HG03432 (cell line): ENCODE data around the gene TENT5A.
"Not testable (repeated sequence)": the region's sequence is repeated elsewhere in the genome, so short reads cannot be mapped to it uniquely, and the experiment has no call there.

ENCODE experiments used
- ATAC-seq: cut with Tn5 transposase; IDR thresholded peaks from one replicate; pipeline ENCODE4 v1.9.1; 2021; ENCODE audit warnings: mild to moderate bottlenecking, moderate library complexity; ENCODE audit not compliant: unreplicated experiment

Gene TENT5A

GRCh38 chr6:81752084-81752920 lies at the start of gene TENT5A:
Gene TENT5A, minus strand, starts transcription at chr6:81752681. Its CDS starts 540 bp downstream, at chr6:81752141.
- ATAC-seq, result peak; percentile 72

- ATAC-seq, result no peak
These were observed 49.0 kb upstream of the TENT5A start for GRCh38 chr6:81801489-81801888.

GRCh38 chr6:81800666-81801065 lies 48.2 kb upstream of the TENT5A start:
- ATAC-seq, result no peak

GRCh38 chr6:81799323-81799722 lies 46.8 kb upstream of the TENT5A start:
- ATAC-seq, result no peak

GRCh38 chr6:81797591-81797990 lies 45.1 kb upstream of the TENT5A start:
- ATAC-seq, result no peak

GRCh38 chr6:81795890-81796289 lies 43.4 kb upstream of the TENT5A start:
- ATAC-seq, result no peak

- ATAC-seq, result no peak
These were observed 41.5 kb upstream of the TENT5A start for GRCh38 chr6:81793821-81794475.

GRCh38 chr6:81792826-81793225 lies 40.3 kb upstream of the TENT5A start:
- no peak for ATAC-seq

- no peak for ATAC-seq
These were observed 39.3 kb upstream of the TENT5A start for GRCh38 chr6:81791756-81792155.

- ATAC-seq, result no peak
These were observed 37.6 kb upstream of the TENT5A start for GRCh38 chr6:81790034-81790433.

- ATAC-seq, result no peak
These were observed 36.8 kb upstream of the TENT5A start for GRCh38 chr6:81789291-81789690.

GRCh38 chr6:81788748-81789147 lies 36.3 kb upstream of the TENT5A start:
- ATAC-seq, result no peak

- ATAC-seq, result peak; percentile 50
These were observed 35.0 kb upstream of the TENT5A start for GRCh38 chr6:81787313-81788068.

GRCh38 chr6:81786150-81786549 lies 33.7 kb upstream of the TENT5A start:
- no peak for ATAC-seq

- no peak for ATAC-seq
These were observed 32.9 kb upstream of the TENT5A start for GRCh38 chr6:81785377-81785776.

GRCh38 chr6:81783893-81784292 lies 31.4 kb upstream of the TENT5A start:
- ATAC-seq, result no peak

GRCh38 chr6:81781624-81782023 lies 29.1 kb upstream of the TENT5A start:
- ATAC-seq, result no peak

- ATAC-seq, result no peak
These were observed 25.2 kb upstream of the TENT5A start for GRCh38 chr6:81777586-81778268.

- not testable (repeated sequence) for ATAC-seq
These were observed 23.7 kb upstream of the TENT5A start for GRCh38 chr6:81776219-81776618.

- no peak for ATAC-seq
These were observed 22.1 kb upstream of the TENT5A start for GRCh38 chr6:81774542-81774941.

- no peak for ATAC-seq
These were observed 21.4 kb upstream of the TENT5A start for GRCh38 chr6:81773887-81774286.
